ENCODE results near the gene IRS2. TPM values are rescaled to one million over a fixed set of nuclear protein-coding genes. Genes with fewer than 3 reads are reported as not detected.
"Not testable (repeated sequence)": the region's sequence is repeated elsewhere in the genome, so short reads cannot be mapped to it uniquely, and the experiment has no call there.

IRS2 gene
- total RNA-seq, 1 donor from 2014 or later: 10.6 TPM

GRCh38 chr13:109737606-109738005, 48.8 kb downstream of the IRS2 start:
- DNase-seq (ENCODE audit: low spot score in 2 of 2) (no peak), FAIRE-seq (no peak)

GRCh38 chr13:109737046-109737573, 49.3 kb downstream of the IRS2 start:
- no peak for FAIRE-seq

GRCh38 chr13:109735436-109735966, 50.9 kb downstream of the IRS2 start:
- DNase-seq (ENCODE audit: low spot score in 2 of 2) (no peak), FAIRE-seq (no peak)

More at GRCh38 chr13:109737046-109737573, 49.3 kb downstream of the IRS2 start:
- DNase-seq (ENCODE audit: low spot score in 2 of 2): no peak

GRCh38 chr13:109734002-109734785, 52.2 kb downstream of the IRS2 start:
- no peak for FAIRE-seq

GRCh38 chr13:109733550-109733949, 52.8 kb downstream of the IRS2 start:
- FAIRE-seq (no peak), DNase-seq (ENCODE audit: low spot score in 2 of 2) (no peak)

More at GRCh38 chr13:109734002-109734785, 52.2 kb downstream of the IRS2 start:
- no peak for DNase-seq (ENCODE audit: low spot score in 2 of 2)

- DNase-seq (ENCODE audit: low spot score in 2 of 2); FAIRE-seq: not testable (repeated sequence)
These were observed 53.8 kb downstream of the IRS2 start for GRCh38 chr13:109732470-109733170.

- FAIRE-seq (no peak), DNase-seq (ENCODE audit: low spot score in 2 of 2) (no peak)
These were observed 55.5 kb downstream of the IRS2 start for GRCh38 chr13:109730812-109731335.

- FAIRE-seq (no peak), DNase-seq (ENCODE audit: low spot score in 2 of 2) (no peak)
These were observed 57.3 kb downstream of the IRS2 start for GRCh38 chr13:109728791-109729731.

GRCh38 chr13:109728061-109728460, 58.3 kb downstream of the IRS2 start:
- no peak for FAIRE-seq

GRCh38 chr13:109727251-109727650, 59.1 kb downstream of the IRS2 start:
- DNase-seq (ENCODE audit: low spot score in 2 of 2) (no peak), FAIRE-seq (no peak)

More at GRCh38 chr13:109728061-109728460, 58.3 kb downstream of the IRS2 start:
- no peak for DNase-seq (ENCODE audit: low spot score in 2 of 2)

GRCh38 chr13:109725995-109726637, 60.3 kb downstream of the IRS2 start:
- FAIRE-seq: no peak
- no peak for DNase-seq (ENCODE audit: low spot score in 2 of 2)

GRCh38 chr13:109725297-109725696, 61.1 kb downstream of the IRS2 start:
- FAIRE-seq (no peak), DNase-seq (ENCODE audit: low spot score in 2 of 2) (no peak)

GRCh38 chr13:109724603-109725002, 61.8 kb downstream of the IRS2 start:
- no peak for DNase-seq (ENCODE audit: low spot score in 2 of 2)
- FAIRE-seq: no peak

GRCh38 chr13:109723046-109723445, 63.3 kb downstream of the IRS2 start:
- FAIRE-seq (no peak), DNase-seq (ENCODE audit: low spot score in 2 of 2) (no peak)

- FAIRE-seq: no peak
- DNase-seq (ENCODE audit: low spot score in 2 of 2): no peak
These were observed 64.3 kb downstream of the IRS2 start for GRCh38 chr13:109722068-109722467.

GRCh38 chr13:109720758-109721184, 65.6 kb downstream of the IRS2 start:
- DNase-seq (ENCODE audit: low spot score in 2 of 2): no peak

GRCh38 chr13:109719962-109720646, 66.3 kb downstream of the IRS2 start:
- FAIRE-seq (no peak), DNase-seq (ENCODE audit: low spot score in 2 of 2) (no peak)

More at GRCh38 chr13:109720758-109721184, 65.6 kb downstream of the IRS2 start:
- FAIRE-seq: no peak

GRCh38 chr13:109718726-109719125, 67.7 kb downstream of the IRS2 start:
- no peak for DNase-seq (ENCODE audit: low spot score in 2 of 2)
- no peak for FAIRE-seq

GRCh38 chr13:109717686-109718085, 68.7 kb downstream of the IRS2 start:
- DNase-seq (ENCODE audit: low spot score in 2 of 2) (no peak), FAIRE-seq (no peak)

Data from frontal cortex (tissue), 4 donors.